HS-5 (cell line): Measurements from ENCODE around the gene GTPBP4.

ENCODE experiments used
- DNase-seq: peaks from one replicate; pipeline ENCODE4 v3.0.0-alpha.2; 2012; ENCODE audit warnings: low read depth

Gene GTPBP4

GRCh38 chr10:966466-967235, 21.6 kb upstream of the GTPBP4 start:
- DNase-seq = no peak

GRCh38 chr10:968546-969199, 19.6 kb upstream of the GTPBP4 start:
- no peak for DNase-seq

- DNase-seq = no peak
Observed at GRCh38 chr10:969473-970150, 18.6 kb upstream of the GTPBP4 start.

GRCh38 chr10:970311-971149, 17.7 kb upstream of the GTPBP4 start:
- DNase-seq = no peak

GRCh38 chr10:971150-971542, 17.1 kb upstream of the GTPBP4 start:
- no peak for DNase-seq

GRCh38 chr10:971613-972012, 16.6 kb upstream of the GTPBP4 start:
- no peak for DNase-seq

- no peak for DNase-seq
Observed at GRCh38 chr10:972763-973162, 15.5 kb upstream of the GTPBP4 start.

GRCh38 chr10:974038-974784, 14.0 kb upstream of the GTPBP4 start:
- DNase-seq = no peak

GRCh38 chr10:974785-975074, 13.5 kb upstream of the GTPBP4 start:
- no peak for DNase-seq

GRCh38 chr10:976316-976715, 11.9 kb upstream of the GTPBP4 start:
- DNase-seq = no peak

- DNase-seq = no peak
Observed at GRCh38 chr10:978826-979421, 9.3 kb upstream of the GTPBP4 start.

- no peak for DNase-seq
Observed at GRCh38 chr10:980468-981093, 7.7 kb upstream of the GTPBP4 start.

- no peak for DNase-seq
Observed at GRCh38 chr10:983401-983800, 4.8 kb upstream of the GTPBP4 start.

GRCh38 chr10:983971-984655, 4.1 kb upstream of the GTPBP4 start:
- DNase-seq = no peak

GRCh38 chr10:985361-985760, 2.9 kb upstream of the GTPBP4 start:
- no peak for DNase-seq

GRCh38 chr10:986137-986825, 2.0 kb upstream of the GTPBP4 start:
- DNase-seq = no peak

- peak; percentile 55 for DNase-seq
Observed at GRCh38 chr10:986881-987619, 1.2 kb upstream of the GTPBP4 start.

- DNase-seq = no peak
Observed at GRCh38 chr10:987620-987869, 689 bp upstream of the GTPBP4 start.
